Astrocyte of the cerebellum (primary cell): Measurements from ENCODE around the gene SMIM13.

ENCODE experiments used
- DNase-seq: peaks from one replicate; pipeline ENCODE4 v3.0.0-alpha.2; 2011; ENCODE audit warnings: low read depth
- H3K4me3 ChIP-seq: 2 replicates; pipeline ENCODE4 v1.5.1; 2011; ENCODE audit warnings: mild to moderate bottlenecking, low read depth, low read length, moderate library complexity
- in situ Hi-C: cut with HindIII; loops from 2 replicates; pipeline ENCODE4 v1.10.0; 2017; ENCODE audit warnings: low sequenced_read_pairs
- TF ChIP-seq, protein P1 (sequence below): IDR thresholded peaks from 2 replicates; pipeline ENCODE4 v1.5.1; 2012; ENCODE audit warnings: low read length, low read depth, moderate library complexity, mild to moderate bottlenecking; ENCODE audit errors: missing control alignments

SMIM13 gene

DNA sequence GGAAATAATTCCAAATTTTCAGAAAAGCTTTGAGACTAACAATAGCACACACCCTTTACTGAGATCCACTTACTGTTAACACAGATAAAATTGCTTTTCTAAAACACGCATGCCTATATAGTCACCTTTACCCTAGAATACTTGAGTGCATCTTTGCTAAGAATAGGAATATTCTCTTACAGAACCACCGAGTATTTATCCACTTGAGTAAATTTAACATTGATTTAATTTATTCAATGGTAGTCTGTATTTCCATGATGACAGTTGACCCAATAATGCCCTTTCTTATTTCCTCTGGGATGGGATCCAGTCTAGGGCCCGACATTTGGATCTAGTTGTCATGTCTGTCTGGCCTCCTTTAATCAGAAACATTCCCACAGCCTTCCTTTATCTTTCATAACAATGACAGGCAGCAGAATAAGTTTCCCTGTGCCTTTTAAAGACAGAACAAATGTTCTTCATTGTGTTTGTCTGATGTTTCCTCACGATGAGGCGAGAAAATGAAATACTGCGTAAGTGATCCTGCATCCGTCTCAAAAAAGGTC is 74.5 kb downstream of the SMIM13 start:
- no peak overlapping the region for H3K4me3 ChIP-seq
- in situ Hi-C loops, result no loop called here
- DNase-seq, result no peak
- TF ChIP-seq, protein P1, sequence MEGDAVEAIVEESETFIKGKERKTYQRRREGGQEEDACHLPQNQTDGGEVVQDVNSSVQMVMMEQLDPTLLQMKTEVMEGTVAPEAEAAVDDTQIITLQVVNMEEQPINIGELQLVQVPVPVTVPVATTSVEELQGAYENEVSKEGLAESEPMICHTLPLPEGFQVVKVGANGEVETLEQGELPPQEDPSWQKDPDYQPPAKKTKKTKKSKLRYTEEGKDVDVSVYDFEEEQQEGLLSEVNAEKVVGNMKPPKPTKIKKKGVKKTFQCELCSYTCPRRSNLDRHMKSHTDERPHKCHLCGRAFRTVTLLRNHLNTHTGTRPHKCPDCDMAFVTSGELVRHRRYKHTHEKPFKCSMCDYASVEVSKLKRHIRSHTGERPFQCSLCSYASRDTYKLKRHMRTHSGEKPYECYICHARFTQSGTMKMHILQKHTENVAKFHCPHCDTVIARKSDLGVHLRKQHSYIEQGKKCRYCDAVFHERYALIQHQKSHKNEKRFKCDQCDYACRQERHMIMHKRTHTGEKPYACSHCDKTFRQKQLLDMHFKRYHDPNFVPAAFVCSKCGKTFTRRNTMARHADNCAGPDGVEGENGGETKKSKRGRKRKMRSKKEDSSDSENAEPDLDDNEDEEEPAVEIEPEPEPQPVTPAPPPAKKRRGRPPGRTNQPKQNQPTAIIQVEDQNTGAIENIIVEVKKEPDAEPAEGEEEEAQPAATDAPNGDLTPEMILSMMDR, result no peak

DNA sequence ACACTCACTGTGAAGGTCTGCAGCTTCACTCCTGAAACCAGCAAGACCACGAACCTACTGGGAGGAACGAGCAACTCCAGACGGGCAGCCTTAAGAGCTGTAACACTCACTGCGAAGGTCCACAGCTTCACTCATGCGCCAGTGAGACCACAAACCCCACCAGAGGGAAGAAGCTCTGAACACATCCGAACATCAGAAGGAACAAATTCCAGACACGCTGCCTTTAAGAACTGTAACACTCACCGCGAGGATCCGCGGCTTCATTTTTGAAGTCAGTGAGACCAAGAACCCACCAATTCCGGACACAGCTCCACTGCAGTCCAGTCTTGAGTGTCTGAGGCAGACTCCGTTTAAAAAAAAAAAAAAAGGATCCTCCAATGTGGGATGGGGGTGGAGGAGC is 78.3 kb downstream of the SMIM13 start:
- H3K4me3 ChIP-seq, result no peak overlapping the region
- in situ Hi-C loops, result no loop called here
- DNase-seq, result no peak
- TF ChIP-seq, protein P1, result no peak

DNA sequence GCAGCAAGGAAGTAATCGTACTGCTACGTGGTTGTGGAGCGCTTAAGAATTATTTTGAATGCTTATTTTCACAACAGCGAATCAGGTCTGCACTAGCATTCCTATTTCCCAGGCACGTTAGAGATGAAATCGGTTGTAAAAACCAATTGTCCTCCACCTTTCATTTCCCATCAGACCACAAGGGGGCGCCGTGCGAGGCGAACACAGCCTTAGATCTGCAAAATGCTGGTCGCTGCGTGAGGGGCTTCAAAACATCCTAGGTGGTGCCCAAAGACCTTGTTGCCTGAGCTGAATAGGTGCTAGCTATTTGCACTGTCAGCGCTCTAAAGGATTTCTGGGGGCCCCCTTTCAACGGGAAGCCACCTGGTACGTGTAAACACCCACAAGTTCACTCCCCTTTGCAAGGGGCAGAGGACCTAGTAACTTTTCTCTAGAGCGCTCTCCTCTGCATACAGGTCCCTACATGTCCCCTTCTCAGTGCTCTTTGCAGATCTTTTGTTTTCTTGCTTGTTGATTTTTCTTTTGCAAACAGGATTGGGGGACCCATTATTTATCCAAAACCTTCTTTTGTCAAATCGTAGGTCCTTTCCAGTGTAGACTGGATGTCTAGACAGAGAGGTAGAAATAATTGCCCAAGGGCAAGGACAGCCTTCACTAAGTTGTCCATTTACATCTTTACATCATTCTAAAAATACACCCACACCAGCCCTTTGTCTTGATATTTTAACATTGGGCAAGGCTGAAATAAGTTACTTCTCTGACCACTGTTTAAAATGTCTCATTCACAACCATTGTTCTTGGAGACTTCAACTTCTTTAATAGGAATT is 79.1 kb downstream of the SMIM13 start:
- H3K4me3 ChIP-seq, result no peak overlapping the region
- TF ChIP-seq, protein P1, result peak; percentile 76
- DNase-seq, result no peak
- in situ Hi-C loops, result no loop called here

DNA sequence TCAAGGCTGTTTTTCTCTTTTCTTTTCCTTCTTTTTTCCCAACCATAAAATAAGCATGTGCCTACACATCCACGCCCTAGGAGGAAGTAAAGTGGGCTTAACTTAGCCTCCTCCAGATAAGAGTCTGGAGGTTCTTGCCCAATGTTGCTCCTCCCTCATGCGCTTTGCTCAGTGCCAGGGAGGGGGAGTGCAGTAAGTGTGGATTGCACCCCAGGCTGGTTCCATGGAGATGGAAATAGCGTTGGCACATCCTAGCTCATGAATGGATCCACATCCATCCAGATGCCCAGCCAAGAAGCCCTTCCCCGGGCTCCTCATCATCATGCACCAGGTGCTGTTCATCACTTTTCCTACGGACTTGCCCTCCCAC is 80.6 kb downstream of the SMIM13 start:
- TF ChIP-seq, protein P1, result no peak
- in situ Hi-C loops, result no loop called here
- DNase-seq, result no peak
- H3K4me3 ChIP-seq, result no peak overlapping the region

DNA sequence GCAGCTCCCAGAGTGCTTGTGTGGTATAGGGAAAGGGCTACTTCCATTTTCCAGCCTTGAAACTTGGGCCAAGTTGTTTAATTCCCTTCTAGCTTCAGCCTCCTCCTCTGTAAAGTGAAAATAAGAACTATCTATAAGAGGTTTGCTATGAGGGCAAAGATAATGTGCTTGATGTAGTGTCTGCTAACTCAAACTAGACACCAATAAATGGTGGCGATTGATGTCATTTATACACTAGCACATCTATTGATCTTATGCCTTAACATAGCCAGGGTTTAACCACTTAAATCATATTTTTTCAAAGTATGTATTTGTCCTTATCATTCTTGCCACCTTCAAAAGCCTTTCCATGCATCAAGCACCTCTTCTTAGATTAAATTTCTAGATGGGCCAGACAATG is 83.6 kb downstream of the SMIM13 start:
- DNase-seq, result no peak
- H3K4me3 ChIP-seq, result no peak overlapping the region
- TF ChIP-seq, protein P1, result no peak
- in situ Hi-C loops, result no loop called here

DNA sequence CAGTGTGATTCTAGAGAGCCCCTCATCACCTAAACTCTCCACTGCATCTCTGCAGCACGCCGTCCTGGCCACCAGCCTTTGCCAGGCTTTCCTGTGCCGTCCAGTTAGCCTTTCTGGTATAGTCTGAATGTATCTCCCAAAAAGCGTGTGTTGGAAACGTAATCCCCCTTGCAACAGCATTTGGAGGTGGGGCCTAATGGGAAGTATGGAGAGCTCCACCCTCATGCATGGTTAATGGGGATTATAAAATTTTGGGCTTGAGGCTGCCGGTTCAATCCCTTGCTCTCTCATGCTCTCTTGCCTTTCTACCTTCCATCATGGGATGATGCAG is 85.4 kb downstream of the SMIM13 start:
- DNase-seq, result no peak
- no peak overlapping the region for H3K4me3 ChIP-seq
- TF ChIP-seq, protein P1, result no peak
- in situ Hi-C loops, result no loop called here
